Hematopoietic multipotent progenitor cell treated with erythropoietin and hydrocortisone succinate and interleukin-3 and kit ligand, for 8 days (in vitro differentiated cells): ENCODE results near the gene SLC13A1.

Source experiments
- DNase-seq: peaks from one replicate; pipeline ENCODE4 v3.0.0-alpha.2; 2015

The SLC13A1 gene

GRCh38 chr7:123193235-123193634, 6.5 kb downstream of the SLC13A1 start:
- DNase-seq = no peak

GRCh38 chr7:123191132-123191531, 8.6 kb downstream of the SLC13A1 start:
- no peak for DNase-seq

- no peak for DNase-seq
These were observed 9.5 kb downstream of the SLC13A1 start for GRCh38 chr7:123190109-123190831.

- DNase-seq = no peak
These were observed 14.0 kb downstream of the SLC13A1 start for GRCh38 chr7:123185756-123186155.

GRCh38 chr7:123184271-123184670, 15.5 kb downstream of the SLC13A1 start:
- no peak for DNase-seq

- DNase-seq = no peak
These were observed 16.3 kb downstream of the SLC13A1 start for GRCh38 chr7:123183431-123183830.

- DNase-seq = no peak
These were observed 22.3 kb downstream of the SLC13A1 start for GRCh38 chr7:123177442-123177841.

GRCh38 chr7:123170333-123171246, 29.2 kb downstream of the SLC13A1 start:
- DNase-seq = no peak

GRCh38 chr7:123169065-123169464, 30.7 kb downstream of the SLC13A1 start:
- no peak for DNase-seq

- no peak for DNase-seq
These were observed 42.2 kb downstream of the SLC13A1 start for GRCh38 chr7:123157606-123158005.

GRCh38 chr7:123155571-123155970, 44.2 kb downstream of the SLC13A1 start:
- no peak for DNase-seq

- DNase-seq = peak; percentile 72
These were observed 45.4 kb downstream of the SLC13A1 start for GRCh38 chr7:123154231-123154860.

- no peak for DNase-seq
These were observed 48.3 kb downstream of the SLC13A1 start for GRCh38 chr7:123151443-123151842.

- DNase-seq = no peak
These were observed 51.0 kb downstream of the SLC13A1 start for GRCh38 chr7:123148813-123149212.

- DNase-seq = no peak
These were observed 56.3 kb downstream of the SLC13A1 start for GRCh38 chr7:123143252-123144006.

- DNase-seq = no peak
These were observed 59.2 kb downstream of the SLC13A1 start for GRCh38 chr7:123140561-123140960.

GRCh38 chr7:123135960-123136359, 63.8 kb downstream of the SLC13A1 start:
- DNase-seq = no peak

GRCh38 chr7:123133924-123134323, 65.8 kb downstream of the SLC13A1 start:
- DNase-seq = no peak

GRCh38 chr7:123131961-123132360, 67.8 kb downstream of the SLC13A1 start:
- DNase-seq = no peak

- DNase-seq = no peak
These were observed 68.2 kb downstream of the SLC13A1 start for GRCh38 chr7:123131556-123131955.

- DNase-seq = no peak
These were observed 68.6 kb downstream of the SLC13A1 start for GRCh38 chr7:123131140-123131539.

GRCh38 chr7:123126691-123127090, 73.1 kb downstream of the SLC13A1 start:
- DNase-seq = no peak

- no peak for DNase-seq
These were observed 73.6 kb downstream of the SLC13A1 start for GRCh38 chr7:123126171-123126570.
